HG03135 (cell line): Measurements from ENCODE around the gene RANBP2.

Experiments
- ATAC-seq: cut with Tn5 transposase; IDR thresholded peaks from one replicate; pipeline ENCODE4 v1.9.1; 2021; ENCODE audit warnings: mild to moderate bottlenecking, moderate library complexity; ENCODE audit not compliant: unreplicated experiment

RANBP2 gene

DNA sequence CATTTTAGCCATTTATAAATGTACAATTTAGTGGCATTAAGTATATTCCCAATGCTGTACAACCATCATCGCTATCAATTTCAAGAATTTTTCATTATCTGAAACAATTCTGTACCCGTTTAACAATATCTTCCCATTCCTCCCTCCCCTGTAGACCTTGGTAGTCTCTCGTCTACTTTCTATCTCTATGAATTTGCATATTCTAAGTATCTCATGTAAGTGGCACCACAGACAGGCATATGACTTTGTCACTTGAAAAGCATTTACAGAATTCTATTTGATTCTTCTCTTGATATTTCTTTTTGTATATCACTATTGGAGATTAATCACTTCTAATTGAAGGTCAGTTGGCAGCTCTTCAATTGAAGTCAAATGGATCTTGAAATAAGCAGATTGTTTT is 115.3 kb downstream of the RANBP2 start:
- ATAC-seq, result no peak

DNA sequence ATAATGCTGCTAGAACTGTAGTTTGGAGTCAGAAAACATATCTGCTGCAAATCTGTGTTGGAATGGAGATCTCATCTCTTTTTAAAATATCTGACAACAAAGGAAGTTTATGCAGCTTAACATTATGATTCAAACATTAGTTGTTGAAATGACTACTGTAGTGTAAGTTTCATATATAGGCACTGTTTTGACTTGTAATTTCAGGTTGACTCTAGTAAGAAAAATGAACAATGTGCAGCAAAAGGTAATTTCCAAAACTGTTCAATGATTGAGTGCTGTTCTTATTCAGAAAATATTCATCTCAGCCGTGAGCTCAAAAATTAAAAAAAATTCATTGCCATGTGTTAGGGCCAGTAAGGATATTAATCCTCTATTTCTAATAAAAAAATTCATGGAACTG is 115.8 kb downstream of the RANBP2 start:
- ATAC-seq, result no peak
